K562 (cell line): ENCODE measurements around the gene RABGAP1L.

Source experiments
- CTCF ChIP-seq, 3 experiments: IDR thresholded peaks in 2 of 3; conservative IDR thresholded peaks in 1 of 3; 2 replicates each; pipeline ENCODE4 v1.5.1; 2011 to 2012; ENCODE audit warnings: low read length in 3 of 3, mild to moderate bottlenecking in 3 of 3, control low read depth in 2 of 3, improper control_type of control experiment in 1 of 3, inconsistent platforms in 1 of 3, low read depth in 1 of 3, mixed read lengths in 1 of 3, moderate library complexity in 1 of 3; ENCODE audit not compliant: insufficient read depth in 2 of 3
- ELF4 ChIP-seq: fragments of 450-650 bp; formaldehyde crosslinking; IDR thresholded peaks from 2 replicates; pipeline ENCODE4 v1.4.0; 2022; ENCODE audit warnings: missing genetic modification characterization
- NFATC3 ChIP-seq: fragments of 450-650 bp; IDR thresholded peaks from 2 replicates; pipeline ENCODE4 v1.6.1; 2017; ENCODE audit warnings: mild to moderate bottlenecking
- POLR2AphosphoS5 ChIP-seq: IDR thresholded peaks from 2 replicates; pipeline ENCODE4 v1.6.1; 2011; ENCODE audit warnings: mild to moderate bottlenecking, low read depth, low read length, moderate library complexity; ENCODE audit not compliant: control insufficient read depth, insufficient read depth
- ZBTB8A ChIP-seq: fragments of 450-650 bp; IDR thresholded peaks from 2 replicates; pipeline ENCODE4 v1.6.1; 2018; ENCODE audit warnings: mild to moderate bottlenecking, moderate library complexity; ENCODE audit not compliant: partially characterized antibody
- ZNF121 ChIP-seq: sonication (generic); formaldehyde crosslinking; conservative IDR thresholded peaks from 2 replicates; pipeline ENCODE4 v1.8.0; 2022; ENCODE audit warnings: missing genetic modification reagents
- ZNF133 ChIP-seq: fragments of 250-450 bp; sonication (Bioruptor Pico); IDR thresholded peaks from 2 replicates; pipeline ENCODE4 v1.4.0; 2020; ENCODE audit warnings: mild to moderate bottlenecking

DNA sequence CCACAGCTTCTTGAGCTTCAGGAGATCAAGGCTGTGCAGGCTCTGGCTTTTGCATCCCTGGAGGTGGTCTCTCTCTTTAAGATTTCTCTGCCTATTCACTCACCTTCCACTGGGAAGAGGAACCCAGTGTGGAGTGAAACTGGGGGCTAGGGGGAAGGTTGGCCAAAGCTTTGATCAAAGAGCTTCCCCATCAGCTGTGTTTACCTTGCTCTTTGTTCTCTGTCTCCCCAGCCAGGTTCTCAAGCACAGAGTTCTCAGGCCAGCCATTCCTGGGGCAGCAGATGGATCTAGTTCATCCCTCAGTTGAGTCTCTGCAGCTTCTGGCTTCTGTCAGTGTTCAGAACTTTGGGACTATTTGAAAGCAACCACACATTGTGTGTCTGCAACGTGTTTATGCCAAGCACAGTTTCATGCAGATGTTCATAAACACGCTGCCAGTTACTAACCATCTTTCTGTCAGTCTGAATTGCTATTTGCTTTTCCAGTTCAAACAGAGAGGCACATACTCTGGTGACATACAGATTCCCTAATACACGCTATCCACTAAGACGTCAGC is 881.1 kb downstream of the RABGAP1L start:
- TF ChIP-seq ZNF133 (no peak), CTCF (IDR thresholded peaks at IDR 0.05 in 2 of 3, conservative IDR thresholded peaks at IDR 0.05 in 1 of 3; ENCODE audit: insufficient read depth in 2 of 3, low read depth in 1 of 3, low read length in 3 of 3) (no peak), ELF4 (CRISPR knock-in tag) (no peak), POLR2AphosphoS5 (no peak), ZBTB8A (no peak), NFATC3 (no peak), ZNF121 (no peak)
